ENCODE data around the gene RAB11FIP4.

The RAB11FIP4 gene

GRCh38 chr17:31418773-31419350 is 27.4 kb downstream of the RAB11FIP4 start:
- Histone ChIP-seq H3K36me3 (no peaks in the 10 kb centered on the region), H3K4me3 (ENCODE audit: low read depth in 1 of 2, low read length in 1 of 2) (no peak overlapping the region), H3K27ac (no peak overlapping the region), H3K27me3 (peaks cover 17% of the 10 kb centered on the region), H3K9me3 (no peaks in the 10 kb centered on the region), H3K4me1 (ENCODE audit: control insufficient read depth in 1 of 2, insufficient read depth in 1 of 2, low read depth in 1 of 2, low read length in 1 of 2) (peaks cover 13 to 14% of the 10 kb centered on the region in 2 experiments)
- TF ChIP-seq, protein P1, sequence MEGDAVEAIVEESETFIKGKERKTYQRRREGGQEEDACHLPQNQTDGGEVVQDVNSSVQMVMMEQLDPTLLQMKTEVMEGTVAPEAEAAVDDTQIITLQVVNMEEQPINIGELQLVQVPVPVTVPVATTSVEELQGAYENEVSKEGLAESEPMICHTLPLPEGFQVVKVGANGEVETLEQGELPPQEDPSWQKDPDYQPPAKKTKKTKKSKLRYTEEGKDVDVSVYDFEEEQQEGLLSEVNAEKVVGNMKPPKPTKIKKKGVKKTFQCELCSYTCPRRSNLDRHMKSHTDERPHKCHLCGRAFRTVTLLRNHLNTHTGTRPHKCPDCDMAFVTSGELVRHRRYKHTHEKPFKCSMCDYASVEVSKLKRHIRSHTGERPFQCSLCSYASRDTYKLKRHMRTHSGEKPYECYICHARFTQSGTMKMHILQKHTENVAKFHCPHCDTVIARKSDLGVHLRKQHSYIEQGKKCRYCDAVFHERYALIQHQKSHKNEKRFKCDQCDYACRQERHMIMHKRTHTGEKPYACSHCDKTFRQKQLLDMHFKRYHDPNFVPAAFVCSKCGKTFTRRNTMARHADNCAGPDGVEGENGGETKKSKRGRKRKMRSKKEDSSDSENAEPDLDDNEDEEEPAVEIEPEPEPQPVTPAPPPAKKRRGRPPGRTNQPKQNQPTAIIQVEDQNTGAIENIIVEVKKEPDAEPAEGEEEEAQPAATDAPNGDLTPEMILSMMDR (IDR thresholded peaks at IDR 0.05) = no peak

DNA sequence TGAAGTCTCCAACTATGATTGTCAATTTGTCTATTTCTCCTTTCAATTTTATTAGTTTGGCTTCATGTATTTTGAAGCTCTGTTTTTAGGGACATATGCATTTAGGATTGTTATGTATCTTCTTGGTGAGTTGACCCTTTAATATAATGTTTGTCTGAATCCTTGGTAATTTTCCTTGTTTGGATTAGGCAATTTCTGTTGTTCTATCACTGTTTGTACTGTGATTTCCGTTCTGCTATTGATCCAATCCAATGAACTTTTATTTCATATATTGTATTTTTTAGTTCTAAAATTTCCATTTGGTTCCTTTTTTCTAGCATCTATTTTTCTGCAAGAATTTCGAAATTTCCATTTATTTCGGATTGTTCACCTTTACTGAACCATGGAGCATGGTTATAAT is 31.0 kb downstream of the RAB11FIP4 start:
- Histone ChIP-seq H3K27me3 (peaks cover 17% of the 10 kb centered on the region), H3K4me1 (ENCODE audit: control insufficient read depth in 1 of 2, insufficient read depth in 1 of 2, low read depth in 1 of 2, low read length in 1 of 2) (no peaks in the 10 kb centered on the region), H3K9me3 (no peaks in the 10 kb centered on the region), H3K36me3 (no peaks in the 10 kb centered on the region), H3K4me3 (ENCODE audit: low read depth in 1 of 2, low read length in 1 of 2) (no peak overlapping the region), H3K27ac (no peak overlapping the region)
- TF ChIP-seq, protein P1 (IDR thresholded peaks at IDR 0.05) = no peak

- Histone ChIP-seq H3K27ac (no peak overlapping the region), H3K36me3 (no peaks in the 10 kb centered on the region), H3K4me1 (ENCODE audit: control insufficient read depth in 1 of 2, insufficient read depth in 1 of 2, low read depth in 1 of 2, low read length in 1 of 2) (no peaks in the 10 kb centered on the region), H3K4me3 (ENCODE audit: low read depth in 1 of 2, low read length in 1 of 2) (no peak overlapping the region), H3K27me3 (peaks cover 18% of the 10 kb centered on the region), H3K9me3 (no peaks in the 10 kb centered on the region)
- TF ChIP-seq, protein P1 (IDR thresholded peaks at IDR 0.05) = no peak
Observed at GRCh38 chr17:31424944-31425281, 33.4 kb downstream of the RAB11FIP4 start.

DNA sequence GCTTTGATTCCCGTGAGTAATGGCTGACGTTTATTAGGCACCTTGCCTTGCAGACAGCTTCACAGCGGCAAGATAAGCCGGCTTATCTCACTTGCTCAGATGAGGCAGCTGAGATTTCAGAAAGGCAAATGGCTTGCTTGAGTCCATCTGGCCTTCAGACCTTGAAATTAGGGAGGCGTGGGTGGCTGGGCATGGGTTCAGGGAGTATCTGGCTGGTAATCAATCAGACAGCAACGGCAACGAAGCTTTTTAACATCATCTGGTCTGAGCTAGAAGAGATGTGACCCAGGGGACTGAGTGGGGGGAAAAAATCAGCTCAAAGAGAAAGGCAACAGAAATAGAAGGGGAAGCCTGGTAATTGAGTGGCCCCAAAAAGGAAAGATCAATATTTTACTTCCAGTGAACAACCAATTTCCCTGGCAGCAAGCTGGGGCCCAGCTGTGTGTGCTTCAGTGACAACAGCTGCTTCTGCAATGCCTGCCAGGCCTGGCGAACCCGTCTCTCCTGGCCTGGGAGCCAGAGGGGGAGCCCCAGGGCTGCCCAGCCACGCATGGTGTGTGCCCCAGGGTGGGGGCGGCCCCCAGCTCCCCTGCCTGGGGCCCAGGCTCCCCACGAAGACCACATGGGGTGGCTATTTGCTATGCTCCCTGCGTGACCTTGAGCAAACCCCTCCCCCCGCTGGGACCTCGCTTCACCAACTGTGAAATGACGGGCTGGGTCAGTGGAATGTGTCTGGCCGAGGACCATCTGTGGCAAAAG is 34.0 kb downstream of the RAB11FIP4 start:
- H3K4me1 ChIP-seq (ENCODE audit: control insufficient read depth in 1 of 2, insufficient read depth in 1 of 2, low read depth in 1 of 2, low read length in 1 of 2) = no peaks in the 10 kb centered on the region
- H3K27me3 ChIP-seq = peaks cover 13% of the 10 kb centered on the region
- no peak overlapping the region for H3K27ac ChIP-seq
- no peaks in the 10 kb centered on the region for H3K36me3 ChIP-seq
- H3K4me3 ChIP-seq (ENCODE audit: low read depth in 1 of 2, low read length in 1 of 2) = no peak overlapping the region
- TF ChIP-seq, protein P1 (IDR thresholded peaks at IDR 0.05) = no peak
- no peaks in the 10 kb centered on the region for H3K9me3 ChIP-seq

DNA sequence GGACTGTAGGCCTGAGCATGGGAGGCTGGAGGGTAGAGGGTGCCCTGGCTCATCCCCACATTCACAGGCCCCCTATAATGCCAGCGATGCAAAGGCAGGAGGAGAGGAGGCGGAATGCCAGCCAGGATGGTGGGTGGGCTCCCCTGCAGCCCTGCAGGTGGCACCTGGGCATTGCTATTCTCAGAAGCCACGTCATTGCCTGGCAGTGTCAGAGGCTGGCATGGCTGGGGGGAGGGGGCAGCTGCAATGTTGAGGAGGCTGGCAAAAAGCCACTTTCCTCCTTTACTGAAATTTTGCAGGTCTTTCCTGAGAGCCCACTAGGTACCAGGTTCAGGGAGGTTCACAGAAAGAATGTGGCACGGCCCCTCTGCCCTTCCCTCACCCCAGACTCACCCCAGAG is 36.2 kb downstream of the RAB11FIP4 start:
- TF ChIP-seq, protein P1 (IDR thresholded peaks at IDR 0.05) = no peak
- Histone ChIP-seq H3K4me1 (ENCODE audit: control insufficient read depth in 1 of 2, insufficient read depth in 1 of 2, low read depth in 1 of 2, low read length in 1 of 2) (no peaks in the 10 kb centered on the region), H3K4me3 (ENCODE audit: low read depth in 1 of 2, low read length in 1 of 2) (no peak overlapping the region), H3K9me3 (no peaks in the 10 kb centered on the region), H3K27me3 (peaks cover 27% of the 10 kb centered on the region), H3K27ac (no peak overlapping the region), H3K36me3 (no peaks in the 10 kb centered on the region)

All from neutrophil (primary cell).